ENCODE data around the gene TMC7. TPM values are rescaled to one million over a fixed set of nuclear protein-coding genes. Genes with fewer than 3 reads are reported as not detected.

TMC7 gene
- total and polyA plus RNA-seq, 2 donors (not counting 3 experiments of a cell fraction or from before 2014, with no cell fraction given): 5.7 to 7.0 TPM

DNA sequence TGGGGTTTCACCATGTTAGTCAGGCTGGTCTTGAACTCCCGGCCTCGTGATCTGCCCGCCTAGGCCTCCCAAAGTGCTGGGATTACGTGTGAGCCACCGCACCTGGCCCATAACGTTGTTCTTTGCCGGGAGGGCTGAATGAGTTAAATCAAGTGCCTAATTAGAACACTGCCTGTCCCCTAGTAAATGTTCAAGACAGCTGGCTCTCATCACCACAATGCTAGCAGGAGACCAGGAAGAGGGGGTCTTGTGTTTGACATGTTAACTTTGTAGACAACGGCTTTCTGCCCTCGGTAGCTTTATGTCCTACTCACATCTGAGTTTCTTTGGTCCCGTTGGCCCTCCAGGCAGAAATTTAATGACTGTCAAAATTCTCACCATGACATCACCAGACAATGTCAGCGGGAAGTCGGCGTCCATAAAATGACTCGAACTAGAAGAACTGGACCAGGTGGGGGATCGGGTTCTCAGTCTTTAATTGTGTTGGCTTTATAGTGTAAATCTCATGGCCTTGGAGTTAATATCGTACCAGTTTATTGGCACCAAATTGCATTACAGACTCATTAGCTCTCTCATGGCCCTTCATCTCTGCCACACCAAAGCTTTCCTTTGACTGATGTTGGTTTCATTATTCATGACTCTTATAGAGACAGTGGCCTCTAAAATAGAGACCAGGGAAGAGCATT is 118.6 kb downstream of the TMC7 start:
- no peak for FAIRE-seq
- no TSS peak for BruUV-seq (replicated peaks)
- DNase-seq (ENCODE audit: low read depth, low spot score): no peak
- no peak overlapping the region for H3K4me2 ChIP-seq (ENCODE audit: insufficient read depth, low read length)
- ChIA-PET CTCF (interaction anchor here (0.6 kb wide), 1 partner anchor 1283 kb away, joined by 3 read pairs; no protein-coding TSS in a partner anchor), POLR2A (no interaction called here)
- no peak overlapping the region for H3K9ac ChIP-seq (replicated peaks; ENCODE audit: extremely low read depth, insufficient read depth, low read length)
- H3K27me3 ChIP-seq (ENCODE audit: control insufficient read depth in 2 of 2, insufficient read depth in 2 of 2, low read length in 2 of 2): no peaks in the 10 kb centered on the region
- intact Hi-C loops (cut with micrococcal nuclease): no loop called here
- H3K4me1 ChIP-seq (ENCODE audit: control insufficient read depth, extremely low read depth, insufficient read depth, low read length): peaks cover 1% of the 10 kb centered on the region
- no peak for TF ChIP-seq POLR2AphosphoS5 (IDR thresholded peaks at IDR 0.05; ENCODE audit: insufficient read depth, low read depth, low read length)
- dilution Hi-C loops (cut with MboI; ENCODE audit: extremely low pct_ligation_motif_present, low sequenced_read_pairs): loop anchor here (25.0 kb wide), 1 partner anchor 315 kb away; the partner anchor contains the start of gene RPS15A
- no peaks in the 10 kb centered on the region for H4K20me1 ChIP-seq (replicated peaks; ENCODE audit: control insufficient read depth, extremely low read depth, insufficient read depth, low read length)
- H3K27ac ChIP-seq (ENCODE audit: insufficient read depth, low read depth, low read length): no peak overlapping the region
- H3K79me2 ChIP-seq (ENCODE audit: control insufficient read depth, insufficient read depth, low read length): no peaks in the 10 kb centered on the region
- no peaks in the 10 kb centered on the region for H3K36me3 ChIP-seq (ENCODE audit: control insufficient read depth in 2 of 2, extremely low read depth in 1 of 2, insufficient read depth in 2 of 2, low read length in 2 of 2)
- H3K9me3 ChIP-seq (replicated peaks; ENCODE audit: control insufficient read depth, insufficient read depth, low read length): no peaks in the 10 kb centered on the region
- no peak overlapping the region for H3K4me3 ChIP-seq (replicated peaks in 1 of 3; ENCODE audit: insufficient read depth in 1 of 3, low read depth in 1 of 3, low read length in 3 of 3)
- H3K9me1 ChIP-seq (replicated peaks; ENCODE audit: control insufficient read depth, extremely low read depth, insufficient read depth, low read length): no peaks in the 10 kb centered on the region
- no peak overlapping the region for H2AFZ ChIP-seq (ENCODE audit: low read depth, low read length)

DNA sequence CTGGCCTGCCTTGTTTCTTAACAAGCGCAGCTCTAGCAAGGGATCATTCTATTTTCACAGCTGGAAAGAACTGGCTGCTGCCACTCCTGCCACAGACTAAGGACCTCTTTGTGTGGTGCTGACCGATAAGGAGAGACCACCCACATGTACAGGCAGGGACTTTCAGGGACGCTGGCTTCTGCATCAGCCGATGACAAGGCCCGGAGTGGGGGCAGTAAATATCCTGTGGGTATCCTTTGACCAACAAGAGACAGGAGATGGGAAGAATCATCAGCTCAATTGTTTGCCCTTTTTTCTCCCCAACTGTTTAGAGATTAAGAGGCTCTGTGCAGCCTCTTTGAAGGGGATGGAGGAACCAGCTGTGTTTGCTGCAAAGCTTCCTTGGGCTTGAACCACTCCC is 120.9 kb downstream of the TMC7 start:
- peaks cover 15% of the 10 kb centered on the region for H3K4me1 ChIP-seq (ENCODE audit: control insufficient read depth, extremely low read depth, insufficient read depth, low read length)
- H3K79me2 ChIP-seq (ENCODE audit: control insufficient read depth, insufficient read depth, low read length): no peaks in the 10 kb centered on the region
- H3K4me2 ChIP-seq (ENCODE audit: insufficient read depth, low read length): no peak overlapping the region
- H3K27me3 ChIP-seq (ENCODE audit: control insufficient read depth in 2 of 2, insufficient read depth in 2 of 2, low read length in 2 of 2): no peaks in the 10 kb centered on the region
- no peaks in the 10 kb centered on the region for H3K9me1 ChIP-seq (replicated peaks; ENCODE audit: control insufficient read depth, extremely low read depth, insufficient read depth, low read length)
- no peaks in the 10 kb centered on the region for H3K9me3 ChIP-seq (replicated peaks; ENCODE audit: control insufficient read depth, insufficient read depth, low read length)
- no peaks in the 10 kb centered on the region for H3K36me3 ChIP-seq (ENCODE audit: control insufficient read depth in 2 of 2, extremely low read depth in 1 of 2, insufficient read depth in 2 of 2, low read length in 2 of 2)
- no peak overlapping the region for H3K27ac ChIP-seq (ENCODE audit: insufficient read depth, low read depth, low read length)
- no peaks in the 10 kb centered on the region for H4K20me1 ChIP-seq (replicated peaks; ENCODE audit: control insufficient read depth, extremely low read depth, insufficient read depth, low read length)
- no TSS peak for BruUV-seq (replicated peaks)
- no peak overlapping the region for H2AFZ ChIP-seq (ENCODE audit: low read depth, low read length)
- FAIRE-seq: no peak
- CTCF ChIA-PET: interaction anchor here (1.1 to 1.7 kb wide), 3 partner anchors 11 to 74 kb away, joined by 3 to 6 read pairs (median 3); no protein-coding TSS in a partner anchor
- H3K9ac ChIP-seq (replicated peaks; ENCODE audit: extremely low read depth, insufficient read depth, low read length): no peak overlapping the region
- intact Hi-C loops (cut with micrococcal nuclease) (no loop called here), dilution Hi-C loops (cut with MboI; ENCODE audit: extremely low pct_ligation_motif_present, low sequenced_read_pairs) (loop anchor here (25.0 kb wide), 1 partner anchor 317 kb away; the partner anchor contains the start of gene RPS15A)
- no peak overlapping the region for H3K4me3 ChIP-seq (replicated peaks in 1 of 3; ENCODE audit: insufficient read depth in 1 of 3, low read depth in 1 of 3, low read length in 3 of 3)
- no peak for DNase-seq (ENCODE audit: low read depth, low spot score)
- POLR2A ChIA-PET: no interaction called here
- TF ChIP-seq POLR2AphosphoS5 (IDR thresholded peaks at IDR 0.05; ENCODE audit: insufficient read depth, low read depth, low read length) (no peak), FOS (IDR thresholded peaks at IDR 0.05; ENCODE audit: borderline replicate concordance, insufficient read depth, low read length) (no peak), MYC (IDR thresholded peaks at IDR 0.05; ENCODE audit: low read depth, low read length) (no peak), GATA2 (IDR thresholded peaks at IDR 0.05; ENCODE audit: insufficient read depth, insufficient read length, low read depth, low read length) (no peak)
- TF ChIP-seq, protein P1, sequence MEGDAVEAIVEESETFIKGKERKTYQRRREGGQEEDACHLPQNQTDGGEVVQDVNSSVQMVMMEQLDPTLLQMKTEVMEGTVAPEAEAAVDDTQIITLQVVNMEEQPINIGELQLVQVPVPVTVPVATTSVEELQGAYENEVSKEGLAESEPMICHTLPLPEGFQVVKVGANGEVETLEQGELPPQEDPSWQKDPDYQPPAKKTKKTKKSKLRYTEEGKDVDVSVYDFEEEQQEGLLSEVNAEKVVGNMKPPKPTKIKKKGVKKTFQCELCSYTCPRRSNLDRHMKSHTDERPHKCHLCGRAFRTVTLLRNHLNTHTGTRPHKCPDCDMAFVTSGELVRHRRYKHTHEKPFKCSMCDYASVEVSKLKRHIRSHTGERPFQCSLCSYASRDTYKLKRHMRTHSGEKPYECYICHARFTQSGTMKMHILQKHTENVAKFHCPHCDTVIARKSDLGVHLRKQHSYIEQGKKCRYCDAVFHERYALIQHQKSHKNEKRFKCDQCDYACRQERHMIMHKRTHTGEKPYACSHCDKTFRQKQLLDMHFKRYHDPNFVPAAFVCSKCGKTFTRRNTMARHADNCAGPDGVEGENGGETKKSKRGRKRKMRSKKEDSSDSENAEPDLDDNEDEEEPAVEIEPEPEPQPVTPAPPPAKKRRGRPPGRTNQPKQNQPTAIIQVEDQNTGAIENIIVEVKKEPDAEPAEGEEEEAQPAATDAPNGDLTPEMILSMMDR (IDR thresholded peaks at IDR 0.05; ENCODE audit: extremely low read depth in 1 of 2, insufficient read depth in 1 of 2, low read depth in 1 of 2, low read length in 2 of 2): no peak
